Fibroblast of skin of right biceps (primary cell): ENCODE measurements around the gene SNX15.

Source experiments
- DNase-seq: peaks from one replicate; pipeline ENCODE4 v3.0.0-alpha.2; 2013

SNX15 gene

GRCh38 chr11:65058012-65058411, 30.8 kb downstream of the SNX15 start:
- no peak for DNase-seq

GRCh38 chr11:65058419-65059054, 31.3 kb downstream of the SNX15 start, which contains the start of gene NAALADL1:
TSS of gene NAALADL1 (minus strand) at chr11:65058553. CDS start at chr11:65058521, 32 bp downstream.
- no peak for DNase-seq

- DNase-seq, result no peak
Observed at GRCh38 chr11:65059523-65059922, 32.3 kb downstream of the SNX15 start.

DNA sequence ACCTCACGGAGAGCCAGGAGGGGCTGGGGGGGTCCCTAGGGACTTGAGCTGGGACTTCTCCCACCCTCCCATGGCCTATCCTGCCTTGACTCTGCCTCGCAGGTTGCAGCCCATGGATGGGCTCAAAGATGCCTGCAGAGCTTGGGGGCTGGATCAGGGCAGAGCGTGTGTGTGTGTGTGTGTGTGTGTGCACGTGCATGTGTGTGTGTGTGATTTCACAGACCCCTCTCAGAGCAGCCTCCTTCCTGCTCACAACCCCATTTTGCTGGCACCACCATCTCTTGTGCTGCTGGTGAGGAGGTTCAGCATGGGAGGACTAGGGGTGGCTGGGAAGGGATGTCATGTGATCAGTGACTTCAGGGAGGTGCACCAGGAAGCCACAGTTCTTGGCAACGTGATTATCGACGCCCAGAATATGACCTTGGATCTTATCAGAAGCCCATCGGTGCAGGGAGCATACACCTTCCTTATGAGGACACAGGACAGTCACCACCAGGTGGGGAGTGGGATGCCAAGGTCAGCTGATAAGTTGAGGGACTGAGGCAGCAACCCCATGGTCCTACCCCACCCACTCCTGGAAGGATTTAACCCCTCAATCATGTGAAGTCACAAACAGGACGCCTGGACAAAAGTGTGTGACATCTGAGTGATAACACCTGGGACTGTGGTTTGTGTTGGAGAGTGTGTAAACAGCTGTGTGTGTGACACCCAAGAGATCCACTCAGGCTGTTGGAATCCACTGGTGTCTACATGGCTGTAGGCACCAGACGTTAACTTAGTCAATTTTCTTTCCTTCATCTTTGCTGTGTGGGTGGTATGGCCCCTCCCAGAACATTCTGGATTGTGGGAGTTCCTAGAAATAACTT, 33.0 kb downstream of the SNX15 start:
- DNase-seq, result no peak

- DNase-seq, result no peak
Observed at GRCh38 chr11:65060913-65061408, 33.7 kb downstream of the SNX15 start.

- no peak for DNase-seq
Observed at GRCh38 chr11:65063532-65063931, 36.3 kb downstream of the SNX15 start.

DNA sequence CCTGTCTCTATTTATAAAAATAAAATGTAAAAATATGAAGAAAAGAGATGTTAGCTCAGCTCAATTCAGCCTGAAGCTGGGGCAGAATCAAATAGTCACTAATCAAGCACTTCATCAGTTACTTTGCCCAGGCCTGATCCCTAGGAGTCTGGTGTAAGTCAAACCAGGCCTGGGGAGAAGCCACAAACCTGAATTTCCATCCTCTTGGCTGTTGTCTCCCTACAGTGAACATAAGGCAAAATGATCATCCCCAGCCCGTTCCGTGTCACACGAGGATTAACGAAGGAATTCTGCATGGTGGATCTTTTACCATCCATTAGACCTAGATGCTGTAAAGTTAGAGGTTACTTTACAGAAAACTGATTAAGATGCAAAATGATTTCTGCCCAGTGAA, 37.6 kb downstream of the SNX15 start:
- no peak for DNase-seq

DNA sequence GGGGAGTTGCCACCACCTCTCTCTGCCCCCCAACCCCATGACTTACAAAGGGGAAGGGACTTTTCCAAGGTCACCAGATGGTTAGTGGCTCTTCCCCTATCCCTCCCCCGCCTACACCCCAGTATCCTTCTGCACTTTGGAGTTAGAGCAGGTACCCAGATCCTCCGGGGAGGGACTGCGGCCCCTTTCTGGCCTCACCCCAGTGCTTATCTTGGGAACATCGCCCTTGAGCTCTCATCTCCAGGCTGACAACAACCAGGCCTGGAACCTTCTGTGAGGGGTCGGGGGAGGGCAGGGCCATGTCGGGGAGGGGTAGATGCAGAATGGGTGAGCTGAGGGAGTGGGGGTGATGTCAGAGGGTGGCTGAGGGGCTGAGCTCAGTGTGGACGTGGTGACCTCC, 38.6 kb downstream of the SNX15 start:
- DNase-seq, result no peak

- DNase-seq, result no peak
Observed at GRCh38 chr11:65066315-65066714, 39.1 kb downstream of the SNX15 start.

DNA sequence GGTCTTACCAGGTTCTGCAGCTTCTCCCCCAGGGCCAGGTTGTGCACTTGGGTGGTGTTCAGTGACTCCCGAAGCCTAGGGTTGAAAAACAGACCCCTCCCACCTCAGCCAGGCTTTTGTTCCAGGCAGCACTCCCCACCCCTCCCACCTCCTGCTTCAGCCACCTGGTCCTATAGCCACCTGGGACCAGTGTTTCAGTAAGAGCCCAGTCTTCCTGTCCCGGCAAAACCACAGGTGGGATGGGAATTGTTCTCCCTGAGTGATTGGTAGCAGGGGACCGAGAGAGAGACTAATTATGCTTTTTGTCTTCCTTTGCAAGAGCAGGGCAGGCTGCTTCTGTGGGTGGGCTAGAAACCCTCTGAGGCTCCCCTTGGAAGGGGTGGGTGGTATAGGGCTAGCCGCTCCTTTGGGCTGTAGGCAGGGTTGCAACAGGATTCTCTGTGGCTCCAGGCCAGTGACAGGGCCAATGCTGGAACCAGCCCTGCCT, 39.6 kb downstream of the SNX15 start:
- DNase-seq, result no peak

DNA sequence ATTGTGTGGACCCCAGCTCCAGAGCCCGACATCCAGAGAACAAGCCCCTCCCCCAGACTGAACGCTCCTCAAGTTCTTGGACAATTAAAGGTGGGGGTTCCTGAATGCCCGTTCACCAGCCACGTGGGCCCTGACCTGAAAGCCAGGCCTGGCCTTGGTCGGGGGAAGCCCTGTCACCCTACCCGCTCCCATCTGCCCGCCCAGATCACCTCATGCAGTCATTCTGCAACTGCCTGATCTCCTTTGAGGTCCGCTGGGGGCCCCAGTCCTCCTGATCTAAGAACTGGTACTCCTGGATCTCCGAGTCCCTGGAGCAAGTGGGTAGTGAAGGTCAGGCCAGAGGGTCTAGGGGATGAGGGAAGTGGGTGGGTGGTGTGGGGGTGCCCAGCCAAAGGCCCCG, 40.2 kb downstream of the SNX15 start:
- no peak for DNase-seq

DNA sequence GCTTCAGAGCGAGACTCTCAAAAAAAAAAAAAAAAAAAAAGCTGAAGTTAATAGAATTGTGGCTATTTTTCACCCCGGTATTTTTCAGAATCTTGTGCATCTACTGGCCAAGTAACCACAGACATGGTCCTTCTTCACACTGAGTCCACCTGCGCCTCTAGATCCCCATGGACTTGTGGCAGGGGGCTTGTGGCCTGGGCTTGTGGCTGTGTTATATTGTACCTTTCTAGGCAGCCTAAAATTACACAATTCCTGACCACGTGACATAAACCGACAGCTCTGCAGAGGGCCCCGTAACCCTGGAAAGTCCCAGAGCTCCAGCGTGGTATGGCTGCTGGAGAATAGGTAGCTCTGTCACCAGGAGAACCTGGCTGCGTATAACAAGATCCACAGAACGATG, 42.0 kb downstream of the SNX15 start:
- DNase-seq, result no peak

GRCh38 chr11:65071907-65072630, 44.8 kb downstream of the SNX15 start:
- no peak for DNase-seq

DNA sequence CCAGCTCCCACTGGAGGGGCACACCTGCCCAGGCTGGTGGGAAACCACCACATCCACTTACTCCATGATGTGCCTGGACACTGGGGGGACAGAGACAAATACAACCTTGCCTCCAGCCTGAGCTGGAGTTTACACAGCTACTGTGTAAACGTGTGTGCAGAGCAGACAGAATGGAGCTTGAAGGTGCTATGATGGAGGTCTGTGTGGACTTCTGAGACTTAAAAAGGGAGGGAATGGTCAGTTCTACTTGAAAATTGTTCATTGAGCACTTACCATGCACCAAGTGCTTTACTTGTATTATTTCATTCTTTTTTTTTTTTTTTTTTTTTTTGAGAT, 45.4 kb downstream of the SNX15 start:
- no peak for DNase-seq

DNA sequence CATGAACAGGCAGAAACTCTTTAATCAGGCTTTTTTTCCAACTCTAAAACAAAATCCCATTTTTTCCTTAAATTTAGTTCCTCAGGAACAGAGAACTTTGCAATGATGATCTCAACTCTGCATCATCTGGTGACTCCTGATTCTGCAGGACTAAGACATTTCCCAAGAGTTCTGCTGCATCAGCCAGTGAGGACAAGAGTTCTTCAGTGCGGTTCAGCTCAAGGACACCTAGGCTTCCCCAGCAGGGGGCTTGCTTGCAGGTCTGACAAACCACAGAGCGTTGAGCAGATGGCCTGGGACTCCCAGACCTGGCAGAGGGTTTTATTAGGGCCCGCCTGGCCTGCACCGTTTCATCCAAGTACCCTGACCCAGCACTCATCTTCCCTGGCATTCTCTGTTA, 50.2 kb downstream of the SNX15 start:
- DNase-seq, result no peak

GRCh38 chr11:65078151-65078550, 50.9 kb downstream of the SNX15 start:
- DNase-seq, result peak; percentile 21

DNA sequence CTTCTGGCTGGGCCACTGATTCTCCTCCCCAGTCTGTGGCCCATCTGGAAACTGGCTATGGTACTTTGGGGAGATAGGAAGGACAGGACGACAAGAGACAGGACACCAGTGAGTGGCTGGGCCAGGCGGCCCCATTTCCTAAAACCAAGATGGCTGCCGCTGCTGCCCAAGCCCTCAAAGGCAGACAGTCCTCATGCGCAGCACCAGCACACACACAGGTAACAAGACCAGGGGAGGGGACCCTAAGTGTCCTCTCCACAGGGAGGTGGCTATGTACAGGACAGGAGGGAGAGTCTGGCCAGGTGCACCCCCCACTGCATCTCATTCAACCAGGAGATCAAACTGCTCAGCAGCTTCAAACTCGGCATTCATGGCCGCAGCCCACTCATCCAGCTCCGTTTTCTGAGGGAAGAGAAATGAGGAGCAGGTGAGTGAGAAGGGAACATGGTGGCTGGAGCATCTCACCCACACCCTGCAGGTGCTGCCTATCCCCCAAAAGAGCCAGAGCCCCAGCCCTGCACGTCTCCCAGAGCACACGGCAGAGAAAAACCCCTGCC, 51.6 kb downstream of the SNX15 start:
- no peak for DNase-seq

DNA sequence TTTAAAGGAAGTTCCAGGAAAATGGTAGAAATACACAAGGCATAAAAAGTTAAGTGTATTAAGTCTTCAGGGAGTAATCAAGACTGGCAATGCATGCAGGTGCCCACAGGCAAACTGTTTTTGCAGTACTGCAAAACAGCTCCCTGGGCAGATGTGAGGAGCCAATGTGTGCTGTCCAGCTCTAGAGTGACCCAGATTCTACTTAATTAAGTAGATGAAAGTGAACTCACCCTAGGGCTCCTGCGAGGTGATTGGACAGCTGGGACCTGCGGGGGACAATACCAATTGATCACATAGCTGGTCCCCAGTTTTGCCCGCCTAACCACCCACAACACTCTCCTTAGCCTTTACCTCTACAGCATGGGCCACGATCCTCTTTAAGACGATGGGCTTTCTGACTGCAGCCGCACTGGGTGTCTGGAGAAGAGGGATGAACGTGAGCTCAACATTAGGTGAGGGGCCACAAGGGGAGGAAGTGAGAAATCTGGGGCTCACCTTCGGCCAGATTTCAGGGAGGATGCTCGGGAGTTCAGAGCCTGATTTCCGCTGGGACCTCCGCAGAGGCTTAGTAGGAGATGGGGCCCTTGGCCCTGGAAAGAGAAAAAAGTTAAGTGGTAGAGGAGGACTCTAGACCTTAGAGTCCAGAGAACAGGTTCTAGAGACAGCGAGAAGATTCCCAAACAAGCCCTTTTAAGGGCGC, 56.0 kb downstream of the SNX15 start:
- DNase-seq, result no peak

DNA sequence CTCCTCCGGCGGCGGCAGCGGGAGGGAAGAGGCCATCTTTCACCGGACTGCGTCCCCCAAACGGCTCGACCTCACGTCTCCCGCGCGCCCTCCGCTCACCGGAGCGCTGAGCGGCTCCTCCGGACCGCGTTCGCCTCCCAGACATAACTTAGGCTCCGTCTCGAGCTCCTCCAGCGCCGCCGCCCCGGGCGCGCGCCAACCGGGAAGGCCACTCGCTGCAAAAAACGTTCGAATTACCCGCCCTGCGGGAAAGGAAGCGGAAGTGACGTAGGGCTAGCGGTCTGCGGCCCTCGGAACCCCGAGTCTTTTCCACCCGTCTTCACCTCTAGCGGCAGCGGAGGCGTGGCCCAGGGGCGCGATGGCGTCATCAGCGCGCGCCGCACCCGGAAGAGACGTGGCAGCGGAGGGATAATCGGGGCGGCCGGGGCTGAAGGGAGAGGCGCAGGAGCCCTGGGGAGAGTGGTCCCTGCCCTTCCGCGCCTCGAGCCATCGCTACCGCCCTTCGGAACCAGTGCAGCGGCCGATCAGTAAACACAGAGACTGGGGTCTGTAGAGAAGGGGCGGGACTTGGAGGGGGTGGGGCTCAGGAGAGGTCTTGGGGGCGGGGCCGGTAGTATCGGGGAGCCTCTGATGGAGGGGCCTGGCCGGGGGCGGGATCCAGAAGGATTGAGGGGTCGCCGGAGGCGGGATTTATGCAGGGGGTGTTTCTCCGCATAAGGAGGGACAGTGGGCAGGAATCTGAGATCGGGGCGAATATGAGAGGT, 56.8 kb downstream of the SNX15 start, which contains the start of the genes CDCA5 and ZFPL1:
Gene CDCA5, minus strand, starts transcription at position 207 of the 764 bp plus-strand sequence. Its CDS starts 62 bp downstream, at position 145.
Gene ZFPL1, plus strand, starts transcription at position 389 of the 764 bp plus-strand sequence. CDS start 477 bp downstream, outside the sequence.
- DNase-seq, result peak; percentile 96

DNA sequence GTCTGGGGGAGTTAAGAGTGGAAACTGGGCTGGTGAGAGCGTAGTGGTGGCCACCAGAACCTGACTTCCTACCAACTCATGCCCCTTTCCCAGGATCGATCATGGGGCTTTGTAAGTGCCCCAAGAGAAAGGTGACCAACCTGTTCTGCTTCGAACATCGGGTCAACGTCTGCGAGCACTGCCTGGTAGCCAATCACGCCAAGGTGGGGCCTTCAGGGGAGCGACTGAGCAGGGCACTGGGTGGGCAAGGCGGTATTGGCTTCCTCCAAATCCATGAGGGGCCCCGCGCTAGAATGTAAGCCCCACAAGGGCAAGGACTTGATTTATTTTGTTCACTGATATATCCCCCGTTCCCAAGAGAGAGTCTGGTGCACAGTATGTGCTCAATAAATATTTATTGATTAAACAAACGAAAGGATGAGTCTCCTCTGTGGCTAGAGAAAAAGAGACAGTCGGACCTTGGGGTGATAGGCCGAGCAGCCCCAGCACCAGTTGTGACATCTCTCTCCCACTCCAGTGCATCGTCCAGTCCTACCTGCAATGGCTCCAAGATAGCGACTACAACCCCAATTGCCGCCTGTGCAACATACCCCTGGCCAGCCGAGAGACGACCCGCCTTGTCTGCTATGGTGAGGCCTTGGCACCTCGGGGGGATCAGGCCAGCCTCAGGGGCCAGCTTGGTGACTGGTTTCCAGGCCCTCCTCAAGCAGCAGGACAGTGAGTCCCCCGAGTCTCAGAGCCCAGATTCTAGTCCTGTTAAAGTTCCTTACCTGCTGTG, 57.5 kb downstream of the SNX15 start:
- no peak for DNase-seq

GRCh38 chr11:65085446-65085845, 58.2 kb downstream of the SNX15 start:
- no peak for DNase-seq
